Measurements from ENCODE around the gene RASEF. TPM values are rescaled to one million over a fixed set of nuclear protein-coding genes. Genes with fewer than 3 reads are reported as not detected.

Gene RASEF
- polyA plus RNA-seq, 2 of the 4 experiments (the other 2 are of a cell fraction) = 5.1 to 8.8 TPM

DNA sequence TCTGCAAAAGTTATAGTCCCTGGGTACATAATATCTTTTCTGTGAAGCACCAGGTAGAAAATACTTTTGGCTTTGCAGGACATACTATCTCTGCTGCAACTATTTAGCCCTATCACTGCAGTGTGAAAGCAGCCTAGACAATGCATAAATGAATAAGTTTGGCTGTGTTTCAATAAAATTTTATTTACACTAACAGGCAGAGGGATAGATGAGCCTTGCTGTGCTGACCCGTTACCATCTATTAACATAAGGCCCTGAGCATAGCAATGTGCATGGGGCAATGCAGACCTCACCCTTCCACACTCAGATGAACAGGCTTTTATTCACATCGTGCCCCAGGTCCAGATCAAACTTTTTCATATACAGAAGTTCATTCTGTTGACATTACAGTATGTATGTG is 27.8 kb downstream of the RASEF start:
- no peak for ATAC-seq
- H3K4me1 ChIP-seq = peaks cover 23% of the 10 kb centered on the region
- no peaks in the 10 kb centered on the region for H3K9me3 ChIP-seq
- H3K27ac ChIP-seq = peak overlapping the region in 1 of 2 experiments; percentile 28; a peak in 2 of 6 replicates
- TF ChIP-seq BHLHE40 (IDR thresholded peaks at IDR 0.05; ENCODE audit: low read depth, low read length) = no peak
- DNase-seq (ENCODE audit: low read depth in 1 of 2, low spot score in 1 of 2) = no peak
- H3K4me3 ChIP-seq = no peak overlapping the region
- WGBS (ENCODE audit: missing lambda C conversion rate) = 76% methylated on average over 2 of the region's 2 CpGs
- CTCF ChIA-PET = interaction anchor here (1.1 to 1.8 kb wide), 2 partner anchors 74 to 568 kb away, joined by 3 to 5 read pairs; no protein-coding TSS in a partner anchor
- FAIRE-seq = no peak
- POLR2A ChIA-PET = no interaction called here
- H3K4me2 ChIP-seq = peak overlapping the region; percentile 35; the same call in 2 of the 3 replicates

DNA sequence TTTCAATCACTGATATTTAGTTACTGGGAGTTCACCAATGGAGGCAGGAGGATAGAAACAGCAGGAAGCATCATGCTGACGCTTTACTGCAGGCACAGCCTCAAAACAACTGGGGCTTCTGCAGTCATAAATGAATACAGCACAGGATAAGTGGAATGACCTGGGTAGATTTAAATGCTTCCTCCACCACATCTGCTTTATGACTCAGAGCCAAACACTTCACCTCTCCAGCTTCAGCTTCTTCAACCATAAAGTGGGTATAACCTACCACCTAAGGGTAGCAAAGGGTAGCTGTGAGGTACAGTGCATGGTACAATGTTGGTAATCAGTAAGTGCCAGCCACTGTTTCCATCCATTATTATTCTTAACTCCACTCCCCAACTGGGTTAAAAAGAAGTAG is 28.4 kb downstream of the RASEF start:
- CTCF ChIA-PET = interaction anchor here (1.5 kb wide), 1 partner anchor 73 kb away, joined by 3 read pairs; no protein-coding TSS in a partner anchor
- H3K4me2 ChIP-seq = peak overlapping the region; percentile 35
- POLR2A ChIA-PET = no interaction called here
- H3K9me3 ChIP-seq = no peaks in the 10 kb centered on the region
- peak in 1 of 2 experiments; percentile 16 for DNase-seq (ENCODE audit: low read depth in 1 of 2, low spot score in 1 of 2)
- H3K4me1 ChIP-seq = peaks cover 22% of the 10 kb centered on the region
- TF ChIP-seq RAD21 (conservative IDR thresholded peaks at IDR 0.05 in 1 of 2, IDR thresholded peaks at IDR 0.05 in 1 of 2) = peak in 1 of 2 experiments; percentile 18; a peak in 1 of 5 replicates
- no peak for TF ChIP-seq NFE2L2 (conservative IDR thresholded peaks at IDR 0.05; ENCODE audit: low read length)
- H3K4me3 ChIP-seq = no peak overlapping the region
- no peak for FAIRE-seq
- H3K27ac ChIP-seq = peak overlapping the region in 1 of 2 experiments; percentile 51; a peak in 2 of 6 replicates
- peak; percentile 67; a peak in 5 of 6 replicates for ATAC-seq
- 29% methylated on average over 1 of the region's 1 CpG for WGBS (ENCODE audit: missing lambda C conversion rate)

DNA sequence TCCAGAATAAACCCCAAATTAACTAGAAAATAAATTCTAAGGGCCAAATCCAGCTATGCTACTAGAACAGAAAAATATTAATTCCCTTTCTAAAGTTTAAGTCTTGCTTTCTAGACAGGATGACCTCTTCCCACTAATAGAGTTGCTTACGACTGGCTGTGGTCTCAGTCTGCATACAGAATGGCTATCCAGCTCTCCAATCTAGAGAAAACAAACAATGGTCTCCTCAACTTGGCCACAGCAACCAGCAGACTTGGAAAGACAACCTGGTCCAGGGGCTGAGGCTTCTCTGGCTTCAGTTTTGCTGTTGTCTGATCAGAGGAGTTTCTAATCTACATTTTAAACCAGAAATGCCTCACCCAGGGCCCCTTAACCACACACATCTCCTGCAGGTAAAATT is 28.9 kb downstream of the RASEF start:
- CTCF ChIA-PET = interaction anchor here (1.5 kb wide), 1 partner anchor 72 kb away, joined by 3 read pairs; no protein-coding TSS in a partner anchor
- Histone ChIP-seq H3K4me1 (peaks cover 25% of the 10 kb centered on the region), H3K9me3 (no peaks in the 10 kb centered on the region), H3K27ac (peak overlapping the region in 1 of 2 experiments; percentile 51; a peak in 2 of 6 replicates), H3K4me2 (peak overlapping the region; percentile 35), H3K4me3 (no peak overlapping the region)
- FAIRE-seq (no peak), DNase-seq (ENCODE audit: low read depth in 1 of 2, low spot score in 1 of 2) (no peak), ATAC-seq (no peak)
- 89% methylated on average over 1 of the region's 1 CpG for WGBS (ENCODE audit: missing lambda C conversion rate)
- POLR2A ChIA-PET = no interaction called here
- TF ChIP-seq, protein P1, sequence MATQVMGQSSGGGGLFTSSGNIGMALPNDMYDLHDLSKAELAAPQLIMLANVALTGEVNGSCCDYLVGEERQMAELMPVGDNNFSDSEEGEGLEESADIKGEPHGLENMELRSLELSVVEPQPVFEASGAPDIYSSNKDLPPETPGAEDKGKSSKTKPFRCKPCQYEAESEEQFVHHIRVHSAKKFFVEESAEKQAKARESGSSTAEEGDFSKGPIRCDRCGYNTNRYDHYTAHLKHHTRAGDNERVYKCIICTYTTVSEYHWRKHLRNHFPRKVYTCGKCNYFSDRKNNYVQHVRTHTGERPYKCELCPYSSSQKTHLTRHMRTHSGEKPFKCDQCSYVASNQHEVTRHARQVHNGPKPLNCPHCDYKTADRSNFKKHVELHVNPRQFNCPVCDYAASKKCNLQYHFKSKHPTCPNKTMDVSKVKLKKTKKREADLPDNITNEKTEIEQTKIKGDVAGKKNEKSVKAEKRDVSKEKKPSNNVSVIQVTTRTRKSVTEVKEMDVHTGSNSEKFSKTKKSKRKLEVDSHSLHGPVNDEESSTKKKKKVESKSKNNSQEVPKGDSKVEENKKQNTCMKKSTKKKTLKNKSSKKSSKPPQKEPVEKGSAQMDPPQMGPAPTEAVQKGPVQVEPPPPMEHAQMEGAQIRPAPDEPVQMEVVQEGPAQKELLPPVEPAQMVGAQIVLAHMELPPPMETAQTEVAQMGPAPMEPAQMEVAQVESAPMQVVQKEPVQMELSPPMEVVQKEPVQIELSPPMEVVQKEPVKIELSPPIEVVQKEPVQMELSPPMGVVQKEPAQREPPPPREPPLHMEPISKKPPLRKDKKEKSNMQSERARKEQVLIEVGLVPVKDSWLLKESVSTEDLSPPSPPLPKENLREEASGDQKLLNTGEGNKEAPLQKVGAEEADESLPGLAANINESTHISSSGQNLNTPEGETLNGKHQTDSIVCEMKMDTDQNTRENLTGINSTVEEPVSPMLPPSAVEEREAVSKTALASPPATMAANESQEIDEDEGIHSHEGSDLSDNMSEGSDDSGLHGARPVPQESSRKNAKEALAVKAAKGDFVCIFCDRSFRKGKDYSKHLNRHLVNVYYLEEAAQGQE (IDR thresholded peaks at IDR 0.05) = no peak
- no peak for TF ChIP-seq EHF (CRISPR knock-in tag; IDR thresholded peaks at IDR 0.05)
- TF ChIP-seq, protein P2, sequence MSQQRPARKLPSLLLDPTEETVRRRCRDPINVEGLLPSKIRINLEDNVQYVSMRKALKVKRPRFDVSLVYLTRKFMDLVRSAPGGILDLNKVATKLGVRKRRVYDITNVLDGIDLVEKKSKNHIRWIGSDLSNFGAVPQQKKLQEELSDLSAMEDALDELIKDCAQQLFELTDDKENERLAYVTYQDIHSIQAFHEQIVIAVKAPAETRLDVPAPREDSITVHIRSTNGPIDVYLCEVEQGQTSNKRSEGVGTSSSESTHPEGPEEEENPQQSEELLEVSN (IDR thresholded peaks at IDR 0.05; ENCODE audit: borderline replicate concordance, low read depth) = no peak
- no peak for TF ChIP-seq NR3C1 (IDR thresholded peaks at IDR 0.05)
- TF ChIP-seq FOXS1 (CRISPR knock-in tag; IDR thresholded peaks at IDR 0.05) = no peak
- TF ChIP-seq, protein P3, sequence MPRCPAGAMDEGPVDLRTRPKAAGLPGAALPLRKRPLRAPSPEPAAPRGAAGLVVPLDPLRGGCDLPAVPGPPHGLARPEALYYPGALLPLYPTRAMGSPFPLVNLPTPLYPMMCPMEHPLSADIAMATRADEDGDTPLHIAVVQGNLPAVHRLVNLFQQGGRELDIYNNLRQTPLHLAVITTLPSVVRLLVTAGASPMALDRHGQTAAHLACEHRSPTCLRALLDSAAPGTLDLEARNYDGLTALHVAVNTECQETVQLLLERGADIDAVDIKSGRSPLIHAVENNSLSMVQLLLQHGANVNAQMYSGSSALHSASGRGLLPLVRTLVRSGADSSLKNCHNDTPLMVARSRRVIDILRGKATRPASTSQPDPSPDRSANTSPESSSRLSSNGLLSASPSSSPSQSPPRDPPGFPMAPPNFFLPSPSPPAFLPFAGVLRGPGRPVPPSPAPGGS (IDR thresholded peaks at IDR 0.05) = no peak
- TF ChIP-seq BHLHE40 (IDR thresholded peaks at IDR 0.05; ENCODE audit: low read depth, low read length) = no peak
- no peak for TF ChIP-seq PHF8 (IDR thresholded peaks at IDR 0.05; ENCODE audit: borderline replicate concordance, low read depth)
- TF ChIP-seq NPAS2 (CRISPR knock-in tag; IDR thresholded peaks at IDR 0.05; ENCODE audit: borderline replicate concordance) = no peak
- no peak for TF ChIP-seq FOSL2 (IDR thresholded peaks at IDR 0.05)
- TF ChIP-seq FOSL2 (CRISPR knock-in tag; IDR thresholded peaks at IDR 0.05) = no peak
- TF ChIP-seq MAZ (IDR thresholded peaks at IDR 0.05; ENCODE audit: borderline replicate concordance, low read depth, low read length) = no peak
- TF ChIP-seq CHD4 (IDR thresholded peaks at IDR 0.05; ENCODE audit: borderline replicate concordance) = no peak
- TF ChIP-seq, protein P4, sequence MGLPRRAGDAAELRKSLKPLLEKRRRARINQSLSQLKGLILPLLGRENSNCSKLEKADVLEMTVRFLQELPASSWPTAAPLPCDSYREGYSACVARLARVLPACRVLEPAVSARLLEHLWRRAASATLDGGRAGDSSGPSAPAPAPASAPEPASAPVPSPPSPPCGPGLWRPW (IDR thresholded peaks at IDR 0.05) = no peak
- no peak for TF ChIP-seq CEBPB (IDR thresholded peaks at IDR 0.05)
- no peak for TF ChIP-seq ZFP36 (IDR thresholded peaks at IDR 0.05; ENCODE audit: borderline replicate concordance, partially characterized antibody)
